ENCODE results near the gene GPR84.
A peak's percentile ranks its signal among the peaks of the same experiment; 100 is the strongest.
"Not testable (repeated sequence)": the region's sequence is repeated elsewhere in the genome, so short reads cannot be mapped to it uniquely, and the experiment has no call there.

The GPR84 gene

GRCh38 chr12:54357506-54358190 lies 6.6 kb downstream of the GPR84 start:
- peak in 1 of 56 donors; percentile 43 for DNase-seq

- no peak for DNase-seq
Observed at GRCh38 chr12:54356951-54357356, 7.3 kb downstream of the GPR84 start.

DNA sequence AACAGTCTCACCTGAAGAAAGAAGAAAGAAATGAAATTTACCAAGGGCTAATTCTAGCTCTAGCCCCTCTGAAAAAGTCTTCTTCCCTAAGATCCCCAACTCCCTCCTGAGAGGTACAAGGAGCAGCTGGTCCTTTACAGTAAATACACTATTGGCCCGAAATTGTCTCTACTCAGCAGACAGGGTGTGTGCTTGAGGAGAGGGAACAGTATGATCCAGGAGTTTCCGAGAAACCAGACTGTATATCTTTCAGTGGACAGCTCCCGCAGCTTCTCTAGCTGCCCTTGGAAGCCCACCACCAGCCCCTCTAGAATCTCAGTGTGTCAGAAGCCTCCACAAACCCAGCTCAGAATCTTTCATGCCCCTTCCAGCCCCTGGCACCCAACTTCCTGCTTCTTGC lies 8.1 kb downstream of the GPR84 start:
- DNase-seq: no peak

GRCh38 chr12:54355104-54355815 lies 9.0 kb downstream of the GPR84 start:
- DNase-seq: no peak

GRCh38 chr12:54354271-54354670 lies 10.0 kb downstream of the GPR84 start:
- not testable (repeated sequence) for DNase-seq

DNA sequence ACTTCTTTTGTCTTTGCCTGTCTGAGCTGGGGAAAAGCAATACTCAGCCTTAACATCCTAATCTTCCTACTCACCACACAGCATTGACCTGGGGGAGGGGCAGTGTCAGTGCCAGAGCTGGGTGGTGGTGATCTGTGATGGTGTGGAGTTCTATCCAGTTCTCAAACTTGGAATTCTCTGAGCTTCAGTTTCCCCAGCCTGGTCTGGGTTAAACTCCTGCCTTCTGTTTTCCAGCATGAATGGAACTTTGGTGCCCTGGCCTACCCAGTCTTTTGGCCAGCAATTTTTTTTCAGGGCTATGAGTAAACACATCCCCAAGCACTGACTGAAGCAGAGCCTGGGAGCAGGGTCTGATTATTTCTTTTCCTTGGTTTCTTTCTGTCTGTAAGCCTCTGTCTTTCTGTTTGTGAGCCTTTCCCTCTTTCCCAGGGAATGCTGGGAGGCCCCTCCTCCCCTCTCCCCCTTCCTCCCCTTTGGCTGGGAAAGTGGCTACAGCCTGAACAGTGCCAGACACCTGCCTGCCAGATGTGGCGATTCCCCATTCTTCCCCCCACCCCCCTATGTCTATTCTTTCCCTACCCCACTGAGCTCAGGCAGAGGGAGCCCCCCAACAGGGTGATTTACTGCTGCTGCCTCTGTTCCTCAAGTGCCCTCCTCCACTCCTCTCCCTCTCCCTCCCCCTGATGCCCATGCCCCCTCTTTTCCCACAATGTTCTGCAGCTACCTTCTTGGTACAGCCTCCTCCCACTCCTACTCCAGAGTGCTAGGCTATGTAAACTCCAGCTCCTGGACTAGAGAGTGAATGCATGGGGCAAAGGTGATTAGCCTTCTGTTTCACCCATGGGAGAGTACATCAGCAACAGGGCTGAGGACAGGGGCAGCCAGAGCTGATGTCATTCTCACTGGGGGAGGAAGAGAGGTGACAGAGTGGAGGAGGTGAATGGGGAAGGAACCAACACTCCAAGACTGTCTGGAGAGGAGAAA lies 11.1 kb downstream of the GPR84 start:
- peak in 38 of 56 donors; percentile 15 to 76 (median 46) for DNase-seq

GRCh38 chr12:54352022-54352531 lies 12.2 kb downstream of the GPR84 start:
- DNase-seq: peak in 51 of 56 donors; percentile 18 to 86 (median 65)

DNA sequence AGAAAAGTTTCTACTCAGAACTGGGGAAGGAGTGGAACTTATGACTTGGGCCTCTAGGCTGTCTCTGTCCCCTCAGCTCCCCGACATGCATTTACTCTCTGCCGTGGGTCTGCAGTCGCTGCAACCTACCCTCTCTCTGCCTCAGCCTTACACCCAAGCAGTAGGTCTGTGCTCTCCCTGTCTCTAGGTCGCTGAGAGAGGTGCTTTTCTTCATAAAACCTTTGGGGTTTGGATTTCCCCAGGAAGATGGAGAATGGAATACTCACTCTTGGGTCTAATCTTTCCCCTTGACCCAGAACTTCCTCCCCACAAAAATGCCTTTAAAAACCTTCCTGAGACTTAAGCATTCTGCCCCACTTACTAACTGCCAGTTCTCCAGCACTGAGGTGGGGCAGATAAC lies 12.9 kb downstream of the GPR84 start:
- no peak for DNase-seq

DNA sequence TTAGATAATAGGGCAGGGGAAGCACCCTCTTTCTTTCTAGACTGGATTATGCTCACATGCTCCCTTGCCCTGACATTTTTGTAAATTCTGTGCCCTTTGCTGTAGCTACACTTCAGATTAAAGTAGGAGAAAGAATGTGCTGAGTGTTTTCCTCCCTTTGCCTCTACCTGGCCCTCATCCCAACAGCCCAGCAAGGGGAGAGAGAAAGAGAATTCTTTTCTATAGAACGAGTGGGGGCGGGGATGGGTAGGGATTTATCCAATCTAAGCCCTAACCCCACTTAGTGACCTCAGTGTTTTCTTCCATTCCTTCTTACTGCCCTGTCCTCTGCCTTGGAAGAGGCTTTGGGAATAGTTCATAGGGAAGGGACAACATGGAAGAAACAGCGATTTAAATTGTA lies 13.5 kb downstream of the GPR84 start:
- no peak for DNase-seq

DNA sequence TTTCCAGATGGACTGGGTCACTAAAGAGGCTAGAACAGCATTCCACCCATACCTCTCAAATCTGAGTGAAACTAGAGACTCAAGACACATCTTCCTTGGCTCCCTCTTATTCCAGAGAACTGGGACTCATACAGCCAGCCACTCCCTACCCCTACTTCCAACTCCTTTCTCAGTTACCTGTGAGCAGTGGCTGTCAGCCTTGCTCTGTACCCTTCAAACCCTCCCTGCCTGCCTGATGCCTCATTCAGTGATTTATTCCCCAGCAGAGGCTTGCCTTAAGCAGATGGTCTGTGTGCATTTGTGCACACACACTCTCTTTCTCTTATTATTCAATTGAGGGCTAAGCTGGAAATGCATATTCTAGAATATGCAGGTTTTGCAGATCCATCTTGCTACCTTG lies 14.6 kb downstream of the GPR84 start:
- peak in 8 of 56 donors; percentile 10 to 49 (median 22) for DNase-seq

DNA sequence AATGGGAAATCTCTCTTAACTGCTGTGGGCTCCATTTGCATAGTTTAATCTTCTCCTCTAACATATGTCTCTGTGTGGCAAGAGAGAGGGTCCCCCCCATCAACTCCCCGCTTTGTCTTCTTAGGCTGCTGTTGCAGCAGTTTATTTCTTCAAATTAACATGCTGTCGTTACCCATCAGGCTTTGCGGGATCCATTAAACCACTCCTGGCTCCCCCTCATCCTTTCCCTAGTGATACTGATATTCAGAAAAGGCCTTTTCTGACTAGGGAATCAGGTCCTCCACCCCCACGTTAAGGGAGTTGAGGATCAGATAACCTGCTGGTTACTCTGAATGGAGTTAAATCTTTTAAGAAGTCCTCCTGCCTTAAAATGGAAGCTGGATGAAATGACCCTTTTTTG lies 15.2 kb downstream of the GPR84 start:
- DNase-seq: peak in 6 of 56 donors; percentile 18 to 54 (median 24)

GRCh38 chr12:54341378-54342300 lies 22.6 kb downstream of the GPR84 start:
- DNase-seq: no peak

DNA sequence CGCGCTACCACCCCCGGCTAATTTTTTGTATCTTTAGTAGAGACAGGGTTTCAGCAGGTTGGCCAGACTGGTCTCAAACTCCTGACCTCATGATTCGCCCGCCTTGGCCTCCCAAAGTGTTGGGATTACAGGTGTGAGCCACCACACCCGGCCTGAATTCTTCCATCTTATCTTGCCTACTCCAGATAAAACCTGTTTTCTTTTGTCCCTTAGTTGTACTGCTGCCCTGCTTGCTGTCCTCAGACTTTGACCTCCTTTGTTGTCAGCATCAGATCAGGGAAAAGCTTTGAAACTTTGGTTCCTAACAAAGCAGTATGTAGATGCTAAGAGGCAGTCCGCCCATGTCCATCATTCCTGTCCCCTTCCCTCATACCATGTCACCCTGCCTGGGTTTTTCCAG lies 23.4 kb downstream of the GPR84 start:
- DNase-seq: no peak

DNA sequence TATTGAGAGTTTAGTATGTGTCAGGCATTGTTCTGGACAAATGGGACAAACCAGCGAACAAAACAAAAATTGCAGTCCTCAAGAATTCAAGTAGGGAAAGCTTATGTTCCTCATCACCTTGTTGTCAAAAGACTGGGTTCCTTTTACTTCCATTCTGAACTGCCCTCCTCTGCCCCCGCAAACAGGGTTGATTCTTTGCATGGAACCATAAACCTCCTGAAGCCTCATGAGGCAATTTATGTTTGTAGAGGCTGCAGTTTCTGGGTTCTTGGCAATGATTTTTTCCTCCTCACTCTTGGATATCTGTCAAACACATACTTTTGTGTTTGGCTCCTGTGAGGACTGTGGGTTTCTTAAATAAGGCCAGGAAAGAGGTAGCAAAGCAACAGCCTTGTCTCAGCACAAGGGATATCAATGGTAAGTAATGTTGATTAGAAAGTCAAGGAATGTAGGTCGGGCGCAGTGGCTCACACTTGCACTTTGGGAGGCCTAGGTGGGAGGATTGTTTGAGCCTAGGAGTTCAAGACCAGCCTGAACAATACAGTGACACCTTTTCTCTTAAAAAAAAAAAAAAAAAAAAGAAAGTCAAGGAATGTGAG lies 25.5 kb downstream of the GPR84 start:
- no peak for DNase-seq

- DNase-seq: peak in 7 of 56 donors; percentile 6 to 53 (median 25)
Observed at GRCh38 chr12:54337854-54338650, 26.2 kb downstream of the GPR84 start.

DNA sequence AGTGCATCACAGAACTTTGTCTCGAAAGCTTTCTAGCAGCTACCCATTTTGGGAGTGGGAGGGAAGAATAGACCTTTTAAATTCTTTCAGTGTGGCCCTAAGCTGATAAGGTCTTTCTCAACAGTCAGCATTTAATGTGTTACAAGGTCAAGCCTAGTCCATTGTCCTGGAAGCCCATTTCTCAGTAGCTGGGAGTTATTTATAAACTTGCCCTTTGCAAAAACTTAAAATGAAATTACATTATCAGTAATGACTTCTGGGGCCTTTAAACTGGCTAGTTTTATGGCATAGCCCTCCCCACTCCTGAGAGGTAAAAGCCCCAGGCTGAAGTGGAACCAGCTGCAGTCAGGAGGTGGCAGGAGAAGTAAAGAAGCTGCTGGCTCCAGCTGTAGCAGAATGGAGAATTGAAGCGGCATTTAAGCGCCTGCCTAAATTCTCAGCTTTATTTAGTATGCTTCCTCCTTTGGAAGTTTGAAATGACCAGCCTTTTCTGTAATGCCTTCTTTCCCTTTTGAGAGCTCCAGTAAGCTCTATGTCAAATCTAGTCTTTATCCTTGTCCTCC lies 26.9 kb downstream of the GPR84 start:
- peak in 6 of 56 donors; percentile 6 to 33 (median 11) for DNase-seq

DNA sequence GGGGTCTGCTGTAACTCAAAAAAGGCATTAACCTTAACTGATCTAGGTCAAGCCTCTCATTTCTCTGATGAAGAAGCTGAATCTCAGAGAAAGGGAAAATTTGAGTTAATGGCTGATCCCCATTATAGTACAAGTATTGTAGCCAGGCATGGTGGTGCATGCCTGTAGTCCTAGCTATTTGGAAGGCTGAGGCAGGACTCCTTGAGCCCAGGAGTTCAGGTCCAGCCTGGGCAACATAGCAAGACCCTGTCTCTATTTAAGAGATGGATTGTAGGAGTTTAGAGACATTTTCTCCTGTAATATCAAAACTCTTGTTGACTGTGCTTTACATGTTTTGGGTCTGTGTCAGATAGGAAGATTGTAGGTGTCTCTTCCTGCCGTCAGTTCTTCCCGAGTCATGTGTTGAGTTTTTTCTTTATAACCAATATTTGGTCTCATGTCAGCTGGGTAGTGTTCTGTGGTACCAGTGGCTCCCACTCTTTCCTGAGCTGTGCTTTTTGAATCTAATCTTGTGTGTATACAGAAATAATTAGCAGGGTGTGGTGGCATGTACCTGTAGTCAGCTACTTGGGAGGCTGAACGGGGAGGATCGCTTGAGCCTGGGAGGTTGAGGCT lies 30.8 kb downstream of the GPR84 start:
- no peak for DNase-seq

- DNase-seq: no peak
Observed at GRCh38 chr12:54331461-54331860, 32.8 kb downstream of the GPR84 start.

All from nucleus accumbens (tissue), 56 donors.